HG02870 (cell line): ENCODE measurements around the gene NGFR.

Experiments used
- ATAC-seq: cut with Tn5 transposase; IDR thresholded peaks from one replicate; pipeline ENCODE4 v1.9.1; 2021; ENCODE audit warnings: mild to moderate bottlenecking, moderate library complexity; ENCODE audit not compliant: unreplicated experiment

Gene NGFR

GRCh38 chr17:49468811-49469385 is 26.2 kb upstream of the NGFR start:
- no peak for ATAC-seq

- no peak for ATAC-seq
Observed at GRCh38 chr17:49469831-49470810, 25.0 kb upstream of the NGFR start.

- no peak for ATAC-seq
Observed at GRCh38 chr17:49471089-49471683, 23.9 kb upstream of the NGFR start.

- ATAC-seq: no peak
Observed at GRCh38 chr17:49471769-49472168, 23.3 kb upstream of the NGFR start.

GRCh38 chr17:49472527-49472926 is 22.6 kb upstream of the NGFR start:
- no peak for ATAC-seq

- no peak for ATAC-seq
Observed at GRCh38 chr17:49473900-49474751, 21.0 kb upstream of the NGFR start.

GRCh38 chr17:49477709-49478108 is 17.4 kb upstream of the NGFR start:
- no peak for ATAC-seq

GRCh38 chr17:49480836-49481615 is 14.1 kb upstream of the NGFR start:
- no peak for ATAC-seq

- ATAC-seq: no peak
Observed at GRCh38 chr17:49482144-49482817, 12.8 kb upstream of the NGFR start.

- no peak for ATAC-seq
Observed at GRCh38 chr17:49483599-49484509, 11.2 kb upstream of the NGFR start.

- ATAC-seq: no peak
Observed at GRCh38 chr17:49484588-49484987, 10.5 kb upstream of the NGFR start.

GRCh38 chr17:49486012-49486641 is 9.0 kb upstream of the NGFR start:
- no peak for ATAC-seq

GRCh38 chr17:49487183-49487582 is 7.9 kb upstream of the NGFR start:
- no peak for ATAC-seq

GRCh38 chr17:49488612-49489011 is 6.5 kb upstream of the NGFR start:
- no peak for ATAC-seq

- no peak for ATAC-seq
Observed at GRCh38 chr17:49489348-49489747, 5.7 kb upstream of the NGFR start.

GRCh38 chr17:49490276-49490675 is 4.8 kb upstream of the NGFR start:
- ATAC-seq: no peak

GRCh38 chr17:49491192-49491769 is 3.8 kb upstream of the NGFR start:
- ATAC-seq: no peak
